ENCODE measurements around the gene TSC2.

DNA sequence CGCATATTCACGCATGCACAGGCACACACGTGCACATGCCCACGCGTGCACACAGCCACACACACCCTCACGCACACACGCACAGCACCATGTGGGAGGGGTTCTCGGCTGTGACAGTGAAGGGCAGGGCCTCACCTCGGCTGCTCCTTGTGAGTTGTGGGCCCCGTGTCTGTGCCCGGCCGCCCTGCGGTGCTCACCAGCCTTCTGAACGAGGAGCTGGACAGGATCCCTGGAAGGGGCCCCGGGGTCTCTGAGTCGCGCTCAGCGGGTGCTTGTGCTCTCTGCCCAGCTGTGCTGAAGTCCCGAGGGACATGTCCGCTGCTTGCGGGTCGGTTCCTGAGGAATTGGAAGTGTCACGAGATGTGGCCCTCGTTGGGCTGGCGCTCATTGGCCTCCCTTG, 16.1 kb downstream of the TSC2 start:
- TF ChIP-seq, protein P1, sequence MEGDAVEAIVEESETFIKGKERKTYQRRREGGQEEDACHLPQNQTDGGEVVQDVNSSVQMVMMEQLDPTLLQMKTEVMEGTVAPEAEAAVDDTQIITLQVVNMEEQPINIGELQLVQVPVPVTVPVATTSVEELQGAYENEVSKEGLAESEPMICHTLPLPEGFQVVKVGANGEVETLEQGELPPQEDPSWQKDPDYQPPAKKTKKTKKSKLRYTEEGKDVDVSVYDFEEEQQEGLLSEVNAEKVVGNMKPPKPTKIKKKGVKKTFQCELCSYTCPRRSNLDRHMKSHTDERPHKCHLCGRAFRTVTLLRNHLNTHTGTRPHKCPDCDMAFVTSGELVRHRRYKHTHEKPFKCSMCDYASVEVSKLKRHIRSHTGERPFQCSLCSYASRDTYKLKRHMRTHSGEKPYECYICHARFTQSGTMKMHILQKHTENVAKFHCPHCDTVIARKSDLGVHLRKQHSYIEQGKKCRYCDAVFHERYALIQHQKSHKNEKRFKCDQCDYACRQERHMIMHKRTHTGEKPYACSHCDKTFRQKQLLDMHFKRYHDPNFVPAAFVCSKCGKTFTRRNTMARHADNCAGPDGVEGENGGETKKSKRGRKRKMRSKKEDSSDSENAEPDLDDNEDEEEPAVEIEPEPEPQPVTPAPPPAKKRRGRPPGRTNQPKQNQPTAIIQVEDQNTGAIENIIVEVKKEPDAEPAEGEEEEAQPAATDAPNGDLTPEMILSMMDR (IDR thresholded peaks at IDR 0.05; ENCODE audit: poor library complexity), result no peak
- no peak for TF ChIP-seq EZH2 (IDR thresholded peaks at IDR 0.05; ENCODE audit: borderline replicate concordance)
- no peak for TF ChIP-seq EZH2phosphoT487 (IDR thresholded peaks at IDR 0.05; ENCODE audit: low read depth, severe bottlenecking, unreplicated experiment)

All from hepatocyte (in vitro differentiated cells).